SK-N-SH treated with all-trans-retinoic acid at 6 μM for 48 hours (cell line): ENCODE measurements around the gene TTC7B.

ENCODE experiments used
- ATAC-seq: fragments of 200-7000 bp; cut with Tn5 transposase; 3 replicates; pipeline ENCODE4 v1.9.1; 2020; ENCODE audit warnings: mild to moderate bottlenecking, moderate library complexity
- ARNTL ChIP-seq: fragments of 450-650 bp; formaldehyde crosslinking; IDR thresholded peaks from 2 replicates; pipeline ENCODE4 v1.5.0; 2020; ENCODE audit warnings: low read depth, mild to moderate bottlenecking, moderate library complexity, borderline replicate concordance
- BACH2 ChIP-seq: fragments of 250-450 bp; sonication (Bioruptor Pico); IDR thresholded peaks from 2 replicates; pipeline ENCODE4 v1.9.0; 2021; ENCODE audit warnings: mild to moderate bottlenecking, borderline replicate concordance
- CSDC2 ChIP-seq: fragments of 250-450 bp; sonication (Bioruptor Pico); IDR thresholded peaks from 2 replicates; pipeline ENCODE4 v1.5.0; 2020; ENCODE audit warnings: mild to moderate bottlenecking, moderate library complexity
- ESRRG ChIP-seq: fragments of 250-450 bp; sonication (Bioruptor Pico); IDR thresholded peaks from 2 replicates; pipeline ENCODE4 v1.6.1; 2021; ENCODE audit warnings: mild to moderate bottlenecking
- GLIS3 ChIP-seq: fragments of 250-450 bp; sonication (Bioruptor Pico); IDR thresholded peaks from 2 replicates; pipeline ENCODE4 v1.5.0; 2020; ENCODE audit warnings: mild to moderate bottlenecking, moderate library complexity
- ISL1 ChIP-seq: fragments of 250-450 bp; sonication (Bioruptor Pico); IDR thresholded peaks from 2 replicates; pipeline ENCODE4 v2.1.2; 2022; ENCODE audit warnings: mild to moderate bottlenecking, moderate library complexity
- OSR1 ChIP-seq: fragments of 250-450 bp; sonication (Bioruptor Pico); IDR thresholded peaks from 2 replicates; pipeline ENCODE4 v1.8.0; 2022; ENCODE audit warnings: moderate library complexity, mild to moderate bottlenecking, inconsistent platforms
- POU6F1 ChIP-seq: fragments of 250-450 bp; sonication (Bioruptor Pico); IDR thresholded peaks from 2 replicates; pipeline ENCODE4 v1.8.0; 2021; ENCODE audit warnings: low read depth, mild to moderate bottlenecking, moderate library complexity, borderline replicate concordance
- PPARA ChIP-seq: fragments of 250-450 bp; sonication (Bioruptor Pico); IDR thresholded peaks from 2 replicates; pipeline ENCODE4 v1.5.0; 2020; ENCODE audit warnings: mild to moderate bottlenecking, borderline replicate concordance
- RARB ChIP-seq: fragments of 250-450 bp; sonication (Bioruptor Pico); IDR thresholded peaks from 2 replicates; pipeline ENCODE4 v1.8.0; 2021; ENCODE audit warnings: mild to moderate bottlenecking, moderate library complexity
- TCF4 ChIP-seq: fragments of 250-450 bp; sonication (Bioruptor Pico); IDR thresholded peaks from 2 replicates; pipeline ENCODE4 v1.8.0; 2021; ENCODE audit warnings: mild to moderate bottlenecking, moderate library complexity, borderline replicate concordance
- TSHZ2 ChIP-seq: fragments of 250-450 bp; sonication (Bioruptor Pico); IDR thresholded peaks from 2 replicates; pipeline ENCODE4 v1.5.0; 2020; ENCODE audit warnings: mild to moderate bottlenecking, moderate library complexity
- ZC3H10 ChIP-seq: fragments of 250-450 bp; sonication (Bioruptor Pico); IDR thresholded peaks from 2 replicates; pipeline ENCODE4 v1.5.1; 2021; ENCODE audit warnings: mild to moderate bottlenecking, moderate library complexity
- ZFP3 ChIP-seq: fragments of 250-450 bp; sonication (Bioruptor Pico); IDR thresholded peaks from 2 replicates; pipeline ENCODE4 v1.5.0; 2020; ENCODE audit warnings: mild to moderate bottlenecking, moderate library complexity
- ZFP30 ChIP-seq: fragments of 450-650 bp; formaldehyde crosslinking; IDR thresholded peaks from 2 replicates; pipeline ENCODE4 v1.5.0; 2022; ENCODE audit warnings: mild to moderate bottlenecking, moderate library complexity
- ZNF565 ChIP-seq: fragments of 450-650 bp; formaldehyde crosslinking; conservative IDR thresholded peaks from 2 replicates; pipeline ENCODE4 v1.5.0; 2020; ENCODE audit warnings: low read depth, mild to moderate bottlenecking, moderate library complexity
- ZNF70 ChIP-seq: fragments of 450-650 bp; formaldehyde crosslinking; IDR thresholded peaks from 2 replicates; pipeline ENCODE4 v1.5.0; 2020; ENCODE audit warnings: mild to moderate bottlenecking, moderate library complexity
- ZNF8 ChIP-seq: fragments of 450-650 bp; formaldehyde crosslinking; IDR thresholded peaks from 2 replicates; pipeline ENCODE4 v1.5.0; 2020; ENCODE audit warnings: mild to moderate bottlenecking, moderate library complexity
- TF ChIP-seq, protein P1 (sequence below): fragments of 250-450 bp; sonication (Bioruptor Pico); IDR thresholded peaks from 2 replicates; pipeline ENCODE4 v1.5.1; 2021; ENCODE audit warnings: mild to moderate bottlenecking, moderate library complexity
- TF ChIP-seq, protein P2 (sequence below): fragments of 250-450 bp; sonication (Bioruptor Pico); IDR thresholded peaks from 2 replicates; pipeline ENCODE4 v1.8.0; 2020; ENCODE audit warnings: mild to moderate bottlenecking, moderate library complexity, borderline replicate concordance

TTC7B gene

GRCh38 chr14:90660865-90661570 is 155.2 kb downstream of the TTC7B start:
- ATAC-seq: no peak

DNA sequence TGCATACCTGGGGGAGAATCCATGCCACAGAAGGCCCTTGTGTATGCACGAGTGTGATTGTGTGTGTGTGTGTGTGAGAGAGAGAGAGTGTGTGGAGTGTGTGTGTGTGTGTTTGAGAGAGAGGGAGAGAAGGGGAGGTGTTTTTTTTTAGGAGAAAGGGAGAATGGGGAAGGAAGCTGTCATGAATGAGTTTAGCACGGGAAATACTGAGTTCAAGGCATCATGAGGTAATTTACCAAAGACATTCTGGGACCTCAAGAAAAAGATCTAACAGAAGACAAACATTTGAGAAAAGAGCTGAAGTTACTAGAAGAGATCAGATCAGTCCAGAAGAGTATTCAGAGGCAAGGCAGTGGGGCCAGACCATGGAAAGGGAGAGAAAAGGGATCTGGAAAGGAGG is 157.1 kb downstream of the TTC7B start:
- ATAC-seq: no peak
- TF ChIP-seq BACH2 (no peak), ZNF70 (CRISPR knock-in tag) (no peak), ARNTL (CRISPR knock-in tag) (no peak), RARB (CRISPR knock-in tag) (no peak), CSDC2 (no peak), POU6F1 (no peak), GLIS3 (CRISPR knock-in tag) (no peak), ZFP3 (CRISPR knock-in tag) (no peak), ISL1 (CRISPR knock-in tag) (no peak), TSHZ2 (CRISPR knock-in tag) (no peak)
- TF ChIP-seq, protein P1, sequence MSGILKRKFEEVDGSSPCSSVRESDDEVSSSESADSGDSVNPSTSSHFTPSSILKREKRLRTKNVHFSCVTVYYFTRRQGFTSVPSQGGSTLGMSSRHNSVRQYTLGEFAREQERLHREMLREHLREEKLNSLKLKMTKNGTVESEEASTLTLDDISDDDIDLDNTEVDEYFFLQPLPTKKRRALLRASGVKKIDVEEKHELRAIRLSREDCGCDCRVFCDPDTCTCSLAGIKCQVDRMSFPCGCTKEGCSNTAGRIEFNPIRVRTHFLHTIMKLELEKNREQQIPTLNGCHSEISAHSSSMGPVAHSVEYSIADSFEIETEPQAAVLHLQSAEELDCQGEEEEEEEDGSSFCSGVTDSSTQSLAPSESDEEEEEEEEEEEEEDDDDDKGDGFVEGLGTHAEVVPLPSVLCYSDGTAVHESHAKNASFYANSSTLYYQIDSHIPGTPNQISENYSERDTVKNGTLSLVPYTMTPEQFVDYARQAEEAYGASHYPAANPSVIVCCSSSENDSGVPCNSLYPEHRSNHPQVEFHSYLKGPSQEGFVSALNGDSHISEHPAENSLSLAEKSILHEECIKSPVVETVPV (CRISPR knock-in tag): no peak

More at GRCh38 chr14:90660865-90661570, 155.2 kb downstream of the TTC7B start:
- TF ChIP-seq ISL1 (CRISPR knock-in tag): no peak
- TF ChIP-seq TSHZ2 (CRISPR knock-in tag): no peak
- TF ChIP-seq GLIS3 (CRISPR knock-in tag): no peak
- TF ChIP-seq CSDC2: no peak
- no peak for TF ChIP-seq RARB (CRISPR knock-in tag)
- TF ChIP-seq, protein P2, sequence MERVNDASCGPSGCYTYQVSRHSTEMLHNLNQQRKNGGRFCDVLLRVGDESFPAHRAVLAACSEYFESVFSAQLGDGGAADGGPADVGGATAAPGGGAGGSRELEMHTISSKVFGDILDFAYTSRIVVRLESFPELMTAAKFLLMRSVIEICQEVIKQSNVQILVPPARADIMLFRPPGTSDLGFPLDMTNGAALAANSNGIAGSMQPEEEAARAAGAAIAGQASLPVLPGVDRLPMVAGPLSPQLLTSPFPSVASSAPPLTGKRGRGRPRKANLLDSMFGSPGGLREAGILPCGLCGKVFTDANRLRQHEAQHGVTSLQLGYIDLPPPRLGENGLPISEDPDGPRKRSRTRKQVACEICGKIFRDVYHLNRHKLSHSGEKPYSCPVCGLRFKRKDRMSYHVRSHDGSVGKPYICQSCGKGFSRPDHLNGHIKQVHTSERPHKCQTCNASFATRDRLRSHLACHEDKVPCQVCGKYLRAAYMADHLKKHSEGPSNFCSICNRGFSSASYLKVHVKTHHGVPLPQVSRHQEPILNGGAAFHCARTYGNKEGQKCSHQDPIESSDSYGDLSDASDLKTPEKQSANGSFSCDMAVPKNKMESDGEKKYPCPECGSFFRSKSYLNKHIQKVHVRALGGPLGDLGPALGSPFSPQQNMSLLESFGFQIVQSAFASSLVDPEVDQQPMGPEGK (CRISPR knock-in tag): no peak
- TF ChIP-seq ZFP3 (CRISPR knock-in tag): no peak
- no peak for TF ChIP-seq BACH2
- TF ChIP-seq ZNF565 (CRISPR knock-in tag): no peak
- TF ChIP-seq, protein P1 (CRISPR knock-in tag): no peak
- TF ChIP-seq POU6F1: no peak
- TF ChIP-seq ZFP30: no peak
- TF ChIP-seq PPARA (CRISPR knock-in tag): no peak
- no peak for TF ChIP-seq ZNF70 (CRISPR knock-in tag)
- no peak for TF ChIP-seq ZNF8 (CRISPR knock-in tag)
- TF ChIP-seq OSR1 (CRISPR knock-in tag): no peak
- TF ChIP-seq TCF4: no peak
- no peak for TF ChIP-seq ESRRG
- no peak for TF ChIP-seq ZC3H10 (CRISPR knock-in tag)
